KBM-7 (cell line): ENCODE measurements around the gene DMRTB1.

Experiments used
- DNase-seq: peaks from one replicate; pipeline ENCODE4 v3.0.0-alpha.2; 2015
- in situ Hi-C: fragments of 300-500 bp; cut with MboI; formaldehyde crosslinking; loops from 2 replicates; pipeline ENCODE4 v1.14.3; 2020; ENCODE audit warnings: low sequenced_read_pairs, low pct_unique_long_range_greater_than_20kb, mixed read lengths

Gene DMRTB1

DNA sequence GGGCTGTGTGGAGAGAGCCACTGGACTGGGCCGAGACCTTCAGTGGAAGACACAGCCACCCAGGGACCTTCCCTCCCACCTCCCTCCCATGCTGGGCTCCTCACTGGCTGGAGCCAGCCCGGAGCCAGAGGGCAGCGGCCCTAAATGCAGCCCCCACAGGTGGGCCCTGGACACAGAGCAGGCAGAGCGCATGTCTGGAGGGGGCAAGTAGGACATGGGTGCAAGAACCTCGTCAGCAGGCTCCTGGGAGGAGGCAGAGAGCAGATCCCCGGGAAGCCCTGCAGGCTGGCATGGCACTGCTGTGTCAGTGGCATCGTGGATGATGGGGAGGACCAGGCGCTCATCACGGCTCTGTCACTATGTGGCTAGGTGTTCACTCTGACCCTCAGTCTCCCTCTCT is 45.7 kb downstream of the DMRTB1 start:
- DNase-seq: no peak
- in situ Hi-C loops: no loop called here

DNA sequence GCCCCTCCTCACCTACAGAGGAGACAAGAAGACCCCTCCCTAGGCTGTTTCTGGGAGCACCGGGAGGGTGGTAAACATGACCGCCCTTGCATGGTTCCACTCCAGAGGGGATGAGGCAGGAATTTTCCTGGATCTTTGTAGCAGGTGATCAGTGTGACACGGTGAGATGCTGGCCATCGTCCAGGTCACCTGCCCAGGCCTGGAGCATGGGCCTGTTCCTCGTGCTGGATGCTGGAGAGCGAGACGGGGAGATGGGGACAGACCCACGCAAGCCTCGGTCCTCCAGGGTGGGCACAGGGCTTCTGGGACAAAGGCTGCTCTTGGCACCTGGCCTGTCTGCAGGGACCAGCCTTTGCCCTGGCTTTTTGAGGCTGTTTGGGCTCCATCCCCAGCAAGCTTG is 46.2 kb downstream of the DMRTB1 start:
- in situ Hi-C loops: no loop called here
- DNase-seq: no peak

DNA sequence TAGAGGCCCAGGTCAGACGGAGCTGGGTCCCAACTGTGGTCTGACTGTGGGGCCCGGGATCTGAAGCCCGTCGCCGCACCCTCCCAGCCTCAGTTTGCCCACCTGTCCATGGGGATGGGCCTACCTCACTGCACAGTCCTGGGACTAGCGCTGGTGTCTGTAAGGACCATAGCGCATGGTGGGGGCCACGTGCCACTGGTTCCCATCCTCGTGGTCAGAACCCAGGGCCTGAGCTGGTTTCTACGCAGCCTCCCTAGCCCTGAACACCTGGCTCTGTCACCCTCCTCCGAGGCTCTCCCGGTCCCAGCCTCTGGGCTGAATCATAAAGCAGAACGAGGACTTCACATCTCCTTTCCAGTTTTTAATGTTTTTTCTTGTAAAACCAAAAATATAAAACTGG is 46.7 kb downstream of the DMRTB1 start:
- no peak for DNase-seq
- in situ Hi-C loops: no loop called here

DNA sequence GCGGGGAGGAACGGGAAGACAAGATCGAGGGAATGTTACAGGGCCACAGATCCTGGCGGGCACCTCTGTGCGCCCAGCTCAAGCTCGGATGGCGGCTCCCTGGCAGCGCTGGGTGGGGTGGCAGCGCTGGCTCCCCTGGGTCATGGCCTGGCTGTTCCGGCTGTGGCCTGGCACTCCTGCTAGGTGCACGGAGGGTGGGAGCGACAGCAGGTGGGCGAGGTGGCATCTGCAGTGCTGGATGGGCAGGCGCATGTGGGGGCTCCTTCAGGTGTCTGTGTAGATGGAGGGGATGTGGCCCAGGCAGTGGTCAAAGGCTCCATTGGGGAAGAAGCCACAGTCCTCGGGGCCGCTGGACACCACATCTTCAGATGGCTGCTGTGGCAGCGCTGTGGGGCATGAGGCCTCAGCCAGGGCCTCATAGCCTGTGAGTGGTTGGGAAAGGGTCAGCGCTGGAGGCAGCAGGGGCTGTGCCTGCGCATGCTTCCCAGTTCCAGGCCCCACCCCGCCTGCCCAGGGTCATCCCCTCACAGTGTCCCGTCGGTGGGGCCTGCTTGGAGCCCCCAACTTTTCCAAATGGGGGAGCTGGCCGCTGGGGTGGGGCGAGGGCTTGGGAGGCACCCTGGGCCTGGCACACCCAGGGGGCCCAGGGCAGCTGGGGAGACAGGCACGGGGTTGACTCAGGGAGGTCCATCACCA is 47.3 kb downstream of the DMRTB1 start:
- in situ Hi-C loops: no loop called here
- no peak for DNase-seq

DNA sequence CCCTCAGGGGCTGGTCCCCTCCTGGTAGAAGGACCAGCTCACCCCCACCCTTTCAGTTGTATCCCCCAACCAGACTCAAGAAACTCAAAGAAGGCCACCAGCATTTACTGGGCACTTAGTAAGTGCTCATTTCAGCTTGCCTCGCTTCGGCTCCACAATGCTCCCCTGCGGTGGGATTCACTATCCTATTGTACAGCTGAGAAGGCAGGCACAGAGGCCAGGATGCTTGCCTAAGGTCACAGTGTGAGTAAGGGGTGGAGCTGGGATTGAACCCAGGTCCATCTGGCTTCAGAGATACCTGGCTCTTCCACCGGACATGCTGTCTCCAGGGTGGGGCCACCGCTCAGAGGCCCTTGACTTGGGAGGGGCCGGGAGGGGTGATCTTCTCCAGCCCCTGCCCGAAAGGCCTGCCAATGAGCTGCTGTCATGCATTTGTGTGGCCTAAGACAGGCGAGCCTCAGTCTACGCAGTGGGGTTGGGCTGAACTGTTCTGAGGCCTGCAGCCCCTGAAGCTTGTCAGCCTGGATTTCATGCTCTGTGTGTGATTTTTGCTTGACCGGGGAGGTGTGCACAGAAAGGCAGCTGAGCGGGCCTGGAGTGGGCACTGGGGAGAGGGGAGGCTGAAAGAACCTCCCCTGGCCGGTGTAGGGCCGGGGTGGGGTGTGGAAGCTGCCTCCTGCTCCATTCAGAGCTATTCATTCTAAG is 48.1 kb downstream of the DMRTB1 start:
- in situ Hi-C loops: no loop called here

DNA sequence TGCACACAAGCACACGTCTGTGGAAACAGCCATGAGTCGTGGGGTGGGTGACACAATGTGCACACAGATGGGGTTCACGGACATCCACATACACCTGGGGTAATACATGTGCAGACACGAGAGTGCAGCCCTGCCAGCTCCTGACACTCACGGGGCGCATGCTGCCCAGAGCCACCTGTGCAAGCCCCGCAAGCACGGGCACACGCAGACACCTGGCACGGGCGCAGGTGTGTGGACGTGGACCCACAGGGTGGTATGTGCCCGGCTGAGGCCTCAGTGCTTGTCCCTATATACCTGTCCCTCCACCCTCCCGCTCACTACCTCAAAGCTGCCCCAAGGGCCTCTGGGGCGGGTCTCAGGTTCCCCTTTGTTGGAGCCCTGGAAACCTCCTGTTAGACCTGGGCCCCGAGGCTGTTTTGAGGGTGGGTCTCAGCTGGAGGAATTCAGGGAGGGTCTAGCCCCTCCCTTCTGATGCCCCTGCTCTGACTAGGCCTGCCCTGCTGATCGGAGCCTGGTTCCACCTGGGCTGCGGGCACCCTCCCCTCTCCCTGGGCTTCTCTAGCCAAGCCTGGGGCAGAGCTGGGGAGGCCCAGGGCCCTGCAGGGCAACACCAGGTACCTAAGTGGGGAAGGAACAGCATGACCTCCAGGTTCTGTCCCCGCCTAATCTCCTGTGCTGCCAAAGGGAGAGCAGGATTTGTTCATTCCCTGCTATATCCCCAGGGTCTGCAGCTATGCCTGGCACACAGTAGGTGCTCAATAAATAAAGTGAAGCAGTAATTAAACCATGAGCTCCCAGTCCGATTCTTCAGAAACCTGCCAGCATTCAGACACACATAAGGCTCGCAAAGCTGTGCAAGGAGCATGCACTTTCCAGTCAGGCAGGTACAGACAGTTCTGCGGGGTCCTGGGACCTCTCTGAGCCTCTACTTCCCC is 49.1 kb downstream of the DMRTB1 start:
- in situ Hi-C loops: no loop called here
- DNase-seq: no peak

More for the DNA sequence above, 48.1 kb downstream of the DMRTB1 start:
- no peak for DNase-seq

DNA sequence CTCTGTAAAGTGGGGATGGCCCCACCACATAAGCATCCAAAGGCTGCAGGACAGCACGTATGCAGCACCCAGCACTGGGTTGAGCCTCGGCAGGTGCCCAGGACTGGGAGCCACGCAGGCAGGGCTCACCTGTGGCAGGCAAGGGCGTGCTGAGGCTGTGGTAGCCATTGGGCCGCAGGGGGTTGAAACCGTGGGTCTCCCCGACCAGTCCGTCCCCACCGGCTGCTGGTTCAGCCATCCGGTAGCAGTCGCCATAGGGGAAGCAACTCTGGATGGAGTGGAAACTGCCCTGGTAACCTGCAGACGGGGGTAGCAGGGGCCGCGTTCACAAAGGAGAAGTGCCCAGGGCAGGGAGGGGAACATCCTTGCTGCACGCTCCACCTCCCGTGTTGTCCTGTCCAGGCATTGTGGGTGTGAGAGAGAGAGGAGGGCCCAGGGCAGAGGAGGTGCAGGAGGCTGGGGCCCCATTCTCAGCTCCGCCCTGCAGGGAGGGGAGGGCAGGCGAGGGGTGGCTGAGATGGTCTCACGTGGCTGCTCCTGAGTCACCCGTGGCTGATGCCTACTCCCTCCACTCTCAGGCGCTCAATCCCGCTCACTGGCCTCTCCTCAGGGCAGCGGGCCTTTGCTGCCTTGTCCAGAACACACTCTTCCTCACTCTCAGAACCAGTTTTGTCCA is 49.9 kb downstream of the DMRTB1 start:
- in situ Hi-C loops: no loop called here

DNA sequence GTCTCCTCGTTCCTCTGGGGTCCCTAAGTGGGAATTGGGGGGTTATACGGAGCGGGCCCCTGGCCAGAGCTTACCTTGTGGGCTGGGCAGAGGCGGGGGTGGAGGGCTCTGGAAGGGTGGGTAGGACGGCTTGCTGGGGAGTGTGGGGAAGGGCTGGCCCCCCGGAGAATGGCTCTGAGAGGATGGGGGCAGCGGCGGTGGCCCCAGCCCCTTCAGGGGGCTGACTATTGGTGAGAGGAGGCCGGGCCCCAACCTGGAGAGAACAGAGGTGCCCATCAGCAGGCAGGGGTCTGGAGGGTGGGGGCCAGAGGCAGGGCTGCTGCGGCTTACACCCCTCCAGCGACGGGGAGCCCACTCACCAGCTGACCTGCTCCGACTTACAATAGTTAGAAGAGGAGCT is 50.6 kb downstream of the DMRTB1 start:
- in situ Hi-C loops: no loop called here

More for the DNA sequence above, 49.9 kb downstream of the DMRTB1 start:
- peak; percentile 35 for DNase-seq

DNA sequence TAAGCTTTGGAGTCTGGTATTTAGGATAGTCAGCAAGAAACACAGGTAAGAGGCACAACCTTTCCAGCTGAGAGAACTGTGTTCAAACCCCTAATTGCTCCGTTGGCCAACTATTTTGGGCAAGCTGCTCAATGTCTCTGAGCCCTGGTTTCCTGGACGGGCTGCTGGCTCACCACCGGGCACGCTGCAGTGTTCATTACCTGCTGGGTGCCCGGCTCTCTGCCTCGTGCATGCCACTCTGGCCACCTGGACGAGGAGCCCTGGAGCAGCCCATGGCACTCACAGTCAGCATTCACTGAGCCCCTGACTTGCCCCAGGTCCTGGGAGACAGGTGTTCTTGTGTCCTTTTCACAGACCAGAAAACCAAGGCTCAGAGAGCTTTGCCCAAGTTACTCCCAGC is 51.0 kb downstream of the DMRTB1 start:
- DNase-seq: no peak
- in situ Hi-C loops: no loop called here

More for the DNA sequence above, 50.6 kb downstream of the DMRTB1 start:
- DNase-seq: no peak

DNA sequence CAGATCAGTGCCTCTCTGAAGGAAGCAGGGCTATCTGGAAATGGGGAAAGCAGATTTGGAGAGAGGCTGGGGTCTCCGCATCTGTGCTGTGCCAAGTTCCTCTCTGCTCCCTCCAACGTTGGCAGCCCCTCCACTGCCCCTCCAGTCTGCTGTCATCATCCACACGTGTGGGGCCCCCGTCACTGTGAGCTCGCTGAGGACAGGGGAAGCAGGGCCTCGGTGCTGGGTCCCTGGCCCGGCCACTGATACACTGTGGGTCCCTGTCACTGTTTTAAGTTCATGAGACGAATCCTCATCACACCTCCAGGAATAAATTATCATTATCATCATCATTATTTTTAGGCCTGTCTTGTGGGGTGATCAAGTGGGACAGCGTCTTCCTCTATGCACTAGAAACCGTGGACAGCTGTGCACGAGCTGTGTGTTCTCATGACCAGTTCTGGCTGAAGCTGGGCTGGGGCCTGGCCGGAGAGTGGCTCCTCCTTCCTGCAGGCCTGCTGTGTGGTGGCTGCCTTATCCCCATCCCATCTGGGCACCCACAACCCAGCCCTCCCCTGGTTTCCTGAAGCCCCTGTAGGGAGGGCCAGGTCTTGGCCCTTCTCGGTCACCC is 52.2 kb downstream of the DMRTB1 start:
- in situ Hi-C loops: no loop called here
- no peak for DNase-seq

DNA sequence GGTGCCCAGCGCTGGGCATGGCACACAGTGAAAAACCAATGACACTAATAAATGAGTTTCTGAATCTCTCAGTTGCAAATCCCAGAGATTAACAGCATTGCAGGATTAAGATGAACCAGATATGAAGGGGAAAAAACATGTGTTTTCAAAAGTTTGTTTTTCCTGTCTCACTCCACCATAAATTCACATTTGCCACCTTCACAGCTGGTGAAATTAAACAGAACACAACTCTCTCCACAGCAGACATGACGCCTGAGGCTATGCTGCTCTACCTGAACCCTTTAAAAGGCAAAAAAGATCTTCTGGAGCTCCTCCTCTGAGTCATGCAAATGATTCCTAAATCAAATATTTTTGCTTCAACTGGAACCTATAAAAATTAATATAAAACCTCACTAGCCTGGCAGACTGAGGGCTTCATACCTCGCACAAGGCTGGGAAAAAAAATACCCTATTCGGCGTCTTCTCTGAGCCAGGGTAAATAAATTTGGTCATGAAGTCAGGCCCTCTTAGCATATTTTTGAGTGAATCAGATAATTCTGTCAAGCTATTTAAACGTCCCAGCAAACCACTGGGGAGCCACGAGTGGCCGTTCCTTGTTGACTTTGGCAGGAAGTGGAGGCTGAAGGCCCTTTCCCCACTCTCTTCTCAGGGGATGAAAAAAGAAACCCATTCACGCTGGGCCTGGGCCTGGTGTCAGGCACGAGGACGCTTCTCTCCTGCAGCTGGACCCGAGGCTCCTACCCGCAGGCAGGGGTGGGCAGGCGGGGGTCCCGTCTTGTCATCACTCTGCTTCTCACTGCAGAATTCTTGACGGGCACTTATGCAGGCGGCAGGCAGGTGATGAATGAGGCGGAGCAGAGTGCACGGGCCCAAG is 53.0 kb downstream of the DMRTB1 start:
- in situ Hi-C loops: no loop called here
- no peak for DNase-seq

DNA sequence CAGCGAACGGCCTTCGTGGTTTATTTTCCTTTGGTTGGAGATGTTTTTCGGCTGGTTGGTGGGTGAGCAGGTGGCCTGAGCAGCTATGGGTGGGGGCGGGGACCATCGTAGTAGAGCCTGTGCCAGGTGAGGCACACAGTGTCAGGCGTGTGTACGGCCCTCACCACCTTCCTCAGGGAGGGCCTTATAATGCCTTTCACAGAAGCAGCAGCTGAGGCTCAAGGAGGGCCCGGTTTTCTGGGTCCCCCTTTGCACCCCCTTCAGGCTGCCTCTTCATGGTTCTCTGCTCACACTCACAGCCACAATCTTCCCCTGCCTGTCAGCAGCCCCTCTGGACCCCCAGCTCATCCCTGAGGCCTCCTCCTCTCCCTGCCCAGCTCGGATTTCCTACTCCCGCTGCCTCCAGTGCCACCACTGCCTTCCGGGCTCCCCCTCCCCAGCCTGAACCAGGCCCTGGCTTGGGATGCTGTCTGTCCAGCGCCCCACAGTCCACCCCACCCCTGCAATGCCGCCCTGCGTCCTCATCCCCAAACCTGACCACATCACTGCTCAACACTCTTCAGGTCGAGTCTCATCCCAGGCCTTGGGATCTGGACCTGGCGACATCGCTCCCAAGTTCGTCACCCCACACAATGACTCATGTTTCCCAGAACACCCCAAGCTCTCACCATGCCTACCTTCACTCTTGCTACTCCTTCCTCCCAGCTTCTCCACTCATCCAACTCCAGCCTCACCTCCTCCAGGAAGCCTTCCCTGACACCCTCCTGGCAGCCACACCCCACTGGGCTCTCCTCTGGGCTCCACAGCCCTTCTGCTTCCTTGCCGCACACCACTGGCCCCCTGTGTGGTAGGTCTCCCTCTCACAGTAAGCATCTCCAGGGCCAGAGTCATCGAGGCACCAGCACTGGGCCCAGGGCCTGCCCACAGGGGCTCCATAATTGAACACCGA is 53.9 kb downstream of the DMRTB1 start:
- in situ Hi-C loops: no loop called here
- no peak for DNase-seq

DNA sequence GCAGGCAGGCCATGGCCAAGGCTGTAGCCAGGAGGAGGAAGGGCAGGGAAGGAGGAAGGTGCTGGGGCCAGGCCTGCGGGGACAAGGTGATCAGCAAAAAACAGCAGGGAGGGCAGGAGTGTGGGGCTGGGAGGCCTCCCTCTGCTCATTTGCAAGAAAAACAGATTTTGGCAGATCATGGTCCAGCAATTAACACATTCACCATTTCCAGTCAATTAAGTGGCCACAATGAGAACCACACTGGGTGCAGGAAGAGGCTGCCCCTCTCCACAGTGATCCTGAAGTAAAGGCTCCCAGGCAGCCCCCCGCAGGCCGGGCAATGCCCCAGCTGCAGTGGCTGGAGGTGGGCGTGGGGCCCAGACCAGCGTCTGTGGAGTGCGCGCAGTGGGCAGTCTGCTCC is 54.6 kb downstream of the DMRTB1 start:
- in situ Hi-C loops: no loop called here
- no peak for DNase-seq

DNA sequence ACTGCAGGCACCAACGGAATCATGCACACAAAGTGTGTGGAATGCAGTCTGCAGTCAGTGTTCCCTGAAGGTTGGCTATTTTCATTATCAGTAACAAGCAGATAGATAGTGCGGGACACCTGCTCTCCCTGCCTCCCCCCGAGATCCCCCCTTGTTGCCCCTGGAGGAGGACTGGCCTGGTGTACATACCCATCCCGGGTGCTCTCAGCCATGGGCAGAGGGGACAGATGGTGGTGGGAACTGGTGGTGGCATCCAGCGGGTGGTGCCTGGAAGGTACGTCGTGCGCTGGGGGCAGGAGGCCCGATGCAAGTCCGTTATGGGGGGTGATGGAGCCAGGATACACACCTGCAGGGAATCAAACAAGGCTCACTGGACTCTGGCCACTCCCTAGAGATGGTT is 55.2 kb downstream of the DMRTB1 start:
- in situ Hi-C loops: no loop called here

DNA sequence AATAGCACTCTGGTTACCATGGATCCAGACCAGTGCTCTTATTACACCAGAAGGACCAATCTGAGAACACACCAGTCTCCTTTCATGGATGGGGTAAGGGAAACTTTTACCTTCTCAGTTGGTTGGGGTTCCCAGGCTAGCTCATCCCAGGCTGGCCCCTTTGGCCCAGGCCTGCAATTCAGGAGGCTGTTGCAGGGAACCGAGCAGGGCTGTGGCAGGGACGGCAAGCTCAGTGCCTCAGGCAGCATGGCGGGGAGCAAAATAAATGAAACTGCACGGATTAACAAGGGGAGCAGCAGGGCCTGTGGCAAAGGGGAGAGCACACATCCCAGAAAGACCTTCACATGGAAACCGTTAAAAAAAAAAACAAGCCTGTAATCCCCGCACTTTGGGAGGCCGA is 57.0 kb downstream of the DMRTB1 start:
- DNase-seq: no peak

More for the DNA sequence above, 55.2 kb downstream of the DMRTB1 start:
- no peak for DNase-seq

More for the DNA sequence above, 57.0 kb downstream of the DMRTB1 start:
- in situ Hi-C loops: no loop called here
